HEK293 (cell line): ENCODE results near the gene CASS4.
A peak's percentile ranks its signal among the peaks of the same experiment; 100 is the strongest.

ENCODE experiments used
- CTCF ChIA-PET: fragments of 350-600 bp; formaldehyde crosslinking; extraction: SDS; loops from one replicate; lab custom pipeline; 2021; ENCODE audit warnings: antibody characterized with exemption; lab: Yijun Ruan, JAX
- POLR2A ChIA-PET: fragments of 300-600 bp; formaldehyde crosslinking; extraction: SDS; loops from one replicate; lab custom pipeline; 2020; ENCODE audit warnings: antibody characterized with exemption, inconsistent platforms; lab: Yijun Ruan, JAX
- H3K27ac ChIP-seq: fragments of 200-500 bp; sonication (Bioruptor generic); 2 replicates; pipeline ENCODE4 v1.5.1; 2014; ENCODE audit warnings: low read depth, low read length, control low read depth, inconsistent platforms; ENCODE audit errors: extremely low read depth
- H3K36me3 ChIP-seq, 2 experiments: fragments of 200-500 bp in 1 of 2; sonication (Bioruptor generic) in 1 of 2; 1 replicate in 1 of 2; 2 replicates in 1 of 2; pipeline ENCODE4 v1.5.1; 2014 to 2017; ENCODE audit warnings: inconsistent platforms in 2 of 2, low read length in 2 of 2; ENCODE audit not compliant: control insufficient read depth in 2 of 2, insufficient read depth in 1 of 2
- H3K4me1 ChIP-seq: fragments of 200-500 bp; sonication (Bioruptor generic); 2 replicates; pipeline ENCODE4 v1.5.1; 2014; ENCODE audit warnings: mild to moderate bottlenecking, low read length, inconsistent platforms; ENCODE audit not compliant: control insufficient read depth, insufficient read depth
- H3K4me3 ChIP-seq: 2 replicates; pipeline ENCODE4 v1.5.1; 2011; ENCODE audit warnings: low read depth, mild to moderate bottlenecking, control low read depth, low read length, moderate library complexity
- H3K9me3 ChIP-seq: fragments of 200-500 bp; sonication (Bioruptor generic); 2 replicates; pipeline ENCODE4 v1.5.1; 2014; ENCODE audit warnings: low read depth, low read length, inconsistent platforms; ENCODE audit not compliant: control insufficient read depth, insufficient read depth
- EGR2 ChIP-seq: fragments of 450-650 bp; formaldehyde crosslinking; IDR thresholded peaks from 2 replicates; pipeline ENCODE4 v1.5.1; 2016; ENCODE audit warnings: low read depth, missing biosample characterization, missing genetic modification characterization
- GLIS1 ChIP-seq: fragments of 450-650 bp; formaldehyde crosslinking; IDR thresholded peaks from 2 replicates; pipeline ENCODE4 v1.5.1; 2016; ENCODE audit warnings: missing biosample characterization, missing genetic modification characterization
- GLIS2 ChIP-seq: fragments of 450-650 bp; formaldehyde crosslinking; IDR thresholded peaks from 2 replicates; pipeline ENCODE4 v1.5.1; 2016; ENCODE audit warnings: missing biosample characterization, missing genetic modification characterization
- KLF10 ChIP-seq: fragments of 450-650 bp; IDR thresholded peaks from 2 replicates; pipeline ENCODE4 v1.5.1; 2018; ENCODE audit warnings: missing biosample characterization, mild to moderate bottlenecking, missing genetic modification characterization
- MEIS1 ChIP-seq: sonication (generic); formaldehyde crosslinking; IDR thresholded peaks from 2 replicates; pipeline ENCODE4 v1.8.1; 2022; ENCODE audit warnings: missing genetic modification reagents, mild to moderate bottlenecking, borderline replicate concordance
- OVOL3 ChIP-seq: fragments of 450-650 bp; formaldehyde crosslinking; IDR thresholded peaks from 2 replicates; pipeline ENCODE4 v1.5.1; 2016; ENCODE audit warnings: missing biosample characterization, missing genetic modification characterization
- RBAK ChIP-seq: fragments of 450-650 bp; formaldehyde crosslinking; IDR thresholded peaks from 2 replicates; pipeline ENCODE4 v1.5.1; 2016; ENCODE audit warnings: missing biosample characterization, missing genetic modification characterization
- SCRT1 ChIP-seq: fragments of 450-650 bp; formaldehyde crosslinking; IDR thresholded peaks from 2 replicates; pipeline ENCODE4 v1.5.1; 2016; ENCODE audit warnings: missing biosample characterization, missing genetic modification characterization, borderline replicate concordance
- SCRT2 ChIP-seq: fragments of 450-650 bp; formaldehyde crosslinking; IDR thresholded peaks from 2 replicates; pipeline ENCODE4 v1.5.1; 2016; ENCODE audit warnings: missing biosample characterization, missing genetic modification characterization
- SETDB1 ChIP-seq: IDR thresholded peaks from one replicate; pipeline ENCODE4 v1.6.1; 2017; ENCODE audit warnings: mild to moderate bottlenecking, low read length, moderate library complexity, mixed read lengths; ENCODE audit not compliant: insufficient read length
- ZNF10 ChIP-seq: fragments of 450-650 bp; formaldehyde crosslinking; IDR thresholded peaks from 2 replicates; pipeline ENCODE4 v1.5.1; 2017; ENCODE audit warnings: missing biosample characterization, missing genetic modification characterization
- ZNF138 ChIP-seq: fragments of 450-650 bp; formaldehyde crosslinking; IDR thresholded peaks from 2 replicates; pipeline ENCODE4 v1.5.1; 2016; ENCODE audit warnings: missing biosample characterization, missing genetic modification characterization, borderline replicate concordance
- ZNF140 ChIP-seq: fragments of 450-650 bp; formaldehyde crosslinking; IDR thresholded peaks from 2 replicates; pipeline ENCODE4 v1.5.1; 2016; ENCODE audit warnings: missing biosample characterization, missing genetic modification characterization
- ZNF16 ChIP-seq: fragments of 450-650 bp; formaldehyde crosslinking; IDR thresholded peaks from 2 replicates; pipeline ENCODE4 v1.5.1; 2016; ENCODE audit warnings: low read depth, missing biosample characterization, missing genetic modification characterization
- ZNF169 ChIP-seq: fragments of 450-650 bp; formaldehyde crosslinking; IDR thresholded peaks from 2 replicates; pipeline ENCODE4 v1.5.1; 2016; ENCODE audit warnings: missing biosample characterization, missing genetic modification characterization
- ZNF174 ChIP-seq: fragments of 450-650 bp; formaldehyde crosslinking; IDR thresholded peaks from 2 replicates; pipeline ENCODE4 v1.5.0; 2017; ENCODE audit warnings: missing biosample characterization, mild to moderate bottlenecking, missing genetic modification characterization
- ZNF302 ChIP-seq: fragments of 450-650 bp; formaldehyde crosslinking; IDR thresholded peaks from 2 replicates; pipeline ENCODE4 v1.5.1; 2016; ENCODE audit warnings: missing biosample characterization, missing genetic modification characterization, low read depth
- ZNF311 ChIP-seq: fragments of 450-650 bp; formaldehyde crosslinking; IDR thresholded peaks from 2 replicates; pipeline ENCODE4 v1.5.1; 2017; ENCODE audit warnings: missing biosample characterization, missing genetic modification characterization, borderline replicate concordance
- ZNF335 ChIP-seq: fragments of 450-650 bp; formaldehyde crosslinking; conservative IDR thresholded peaks from 2 replicates; pipeline ENCODE4 v1.5.1; 2016; ENCODE audit warnings: missing biosample characterization, missing genetic modification characterization
- ZNF423 ChIP-seq: fragments of 450-650 bp; formaldehyde crosslinking; IDR thresholded peaks from 2 replicates; pipeline ENCODE4 v1.5.1; 2016; ENCODE audit warnings: missing biosample characterization, missing genetic modification characterization
- ZNF501 ChIP-seq: fragments of 450-650 bp; formaldehyde crosslinking; IDR thresholded peaks from 2 replicates; pipeline ENCODE4 v1.5.1; 2016; ENCODE audit warnings: missing biosample characterization, missing genetic modification characterization
- ZNF530 ChIP-seq: fragments of 450-650 bp; formaldehyde crosslinking; IDR thresholded peaks from 2 replicates; pipeline ENCODE4 v1.5.1; 2016; ENCODE audit warnings: low read depth, missing biosample characterization, missing genetic modification characterization
- ZNF548 ChIP-seq: fragments of 450-650 bp; formaldehyde crosslinking; IDR thresholded peaks from 2 replicates; pipeline ENCODE4 v1.5.1; 2016; ENCODE audit warnings: missing biosample characterization, missing genetic modification characterization
- ZNF571 ChIP-seq: fragments of 450-650 bp; formaldehyde crosslinking; IDR thresholded peaks from 2 replicates; pipeline ENCODE4 v1.5.0; 2017; ENCODE audit warnings: missing biosample characterization, missing genetic modification characterization
- ZNF76 ChIP-seq: fragments of 450-650 bp; formaldehyde crosslinking; IDR thresholded peaks from 2 replicates; pipeline ENCODE4; 2016; ENCODE audit warnings: low read depth, missing biosample characterization, missing genetic modification characterization, borderline replicate concordance
- ZXDB ChIP-seq: fragments of 450-650 bp; formaldehyde crosslinking; IDR thresholded peaks from 2 replicates; pipeline ENCODE4 v1.5.1; 2016; ENCODE audit warnings: missing biosample characterization, missing genetic modification characterization

The CASS4 gene

GRCh38 chr20:56382696-56383095 is 29.4 kb upstream of the CASS4 start:
- no peaks in the 10 kb centered on the region for H3K9me3 ChIP-seq
- no peak overlapping the region for H3K27ac ChIP-seq
- ChIA-PET POLR2A (interaction anchor here (0.6 to 1.9 kb wide), 2 partner anchors 9 to 40 kb away, joined by 3 to 8 read pairs; partner anchors contain the start of genes AURKA and CSTF1), CTCF (no interaction called here)
- TF ChIP-seq OVOL3 (tag by site-specific recombination) (no peak), ZNF169 (tag by site-specific recombination) (no peak), ZNF140 (tag by site-specific recombination) (no peak), ZNF571 (no peak), ZNF311 (tag by site-specific recombination) (no peak)
- H3K4me3 ChIP-seq: no peak overlapping the region
- peaks cover 41 to 95% of the 10 kb centered on the region in 2 experiments for H3K36me3 ChIP-seq
- no peaks in the 10 kb centered on the region for H3K4me1 ChIP-seq

- Histone ChIP-seq H3K36me3 (peaks cover 38 to 95% of the 10 kb centered on the region in 2 experiments), H3K9me3 (no peaks in the 10 kb centered on the region), H3K4me1 (no peaks in the 10 kb centered on the region), H3K27ac (0 out of 2 replicates have a peak overlapping the region, but pooled peaks have one; percentile 2), H3K4me3 (no peak overlapping the region)
- POLR2A ChIA-PET: interaction anchor here (1.9 kb wide), 1 partner anchor 9 kb away, joined by 8 read pairs; the partner anchor contains the start of genes AURKA and CSTF1
- CTCF ChIA-PET: no interaction called here
- TF ChIP-seq ZNF423 (no peak), ZNF548 (tag by site-specific recombination) (no peak), ZNF140 (tag by site-specific recombination) (no peak), ZNF174 (tag by site-specific recombination) (no peak), MEIS1 (CRISPR knock-in tag) (no peak), GLIS2 (tag by site-specific recombination) (no peak), ZNF16 (tag by site-specific recombination) (no peak), SETDB1 (no peak), ZXDB (tag by site-specific recombination) (no peak)
These were observed 28.7 kb upstream of the CASS4 start for GRCh38 chr20:56383334-56383733.

- no peak overlapping the region for H3K4me3 ChIP-seq
- no peaks in the 10 kb centered on the region for H3K9me3 ChIP-seq
- no peak for TF ChIP-seq RBAK (tag by site-specific recombination)
- TF ChIP-seq KLF10 (tag by site-specific recombination): no peak
- TF ChIP-seq ZNF138 (tag by site-specific recombination): no peak
- no peak for TF ChIP-seq ZNF302
- TF ChIP-seq ZNF76 (tag by site-specific recombination): no peak
- peak; percentile 78; the same call in 1 of the 2 replicates for TF ChIP-seq SCRT1 (tag by site-specific recombination)
- TF ChIP-seq SCRT2 (tag by site-specific recombination): peak; percentile 76
- TF ChIP-seq ZNF10 (tag by site-specific recombination): no peak
- no peak for TF ChIP-seq GLIS1 (tag by site-specific recombination)
- TF ChIP-seq ZNF530 (tag by site-specific recombination): no peak
- no peak for TF ChIP-seq ZNF335 (tag by site-specific recombination)
- no peak for TF ChIP-seq ZNF16 (tag by site-specific recombination)
- TF ChIP-seq ZNF501 (tag by site-specific recombination): no peak
- TF ChIP-seq EGR2 (tag by site-specific recombination): no peak
- TF ChIP-seq, all 188 proteins: peak for 2
- no peaks in the 10 kb centered on the region for H3K4me1 ChIP-seq
- peaks cover 35 to 96% of the 10 kb centered on the region in 2 experiments for H3K36me3 ChIP-seq
- H3K27ac ChIP-seq: no peak overlapping the region
- ChIA-PET POLR2A (no interaction called here), CTCF (interaction anchor here (0.5 to 0.7 kb wide), 3 partner anchors 11 to 878 kb away, joined by 3 to 13 read pairs (median 4); no protein-coding TSS in a partner anchor)
These were observed 26.9 kb upstream of the CASS4 start for GRCh38 chr20:56385130-56385529.
